NCI-H1105 treated with DMSO at 0.1 percent for 48 hours (cell line): ENCODE results near the gene ABLIM2.

Experiments used
- DNase-seq: peaks from one replicate; lab custom pipeline; 2025; lab: John Stamatoyannopoulos, UW

Gene ABLIM2

GRCh38 chr4:8158710-8159536, at the start of gene ABLIM2:
ABLIM2 (minus strand) TSS chr4:8158813; CDS start chr4:8158689, 124 bp downstream.
- peak; percentile 87 for DNase-seq

GRCh38 chr4:8207314-8207713, 48.7 kb upstream of the ABLIM2 start:
- DNase-seq = no peak

GRCh38 chr4:8205749-8206611, 47.4 kb upstream of the ABLIM2 start:
- peak; percentile 83 for DNase-seq

GRCh38 chr4:8205241-8205707, 46.7 kb upstream of the ABLIM2 start:
- DNase-seq = no peak

- no peak for DNase-seq
Observed at GRCh38 chr4:8204576-8205227, 46.1 kb upstream of the ABLIM2 start.

GRCh38 chr4:8203817-8204216, 45.2 kb upstream of the ABLIM2 start:
- DNase-seq = no peak

GRCh38 chr4:8203052-8203401, 44.4 kb upstream of the ABLIM2 start:
- DNase-seq = no peak

- no peak for DNase-seq
Observed at GRCh38 chr4:8202108-8203051, 43.8 kb upstream of the ABLIM2 start.

- no peak for DNase-seq
Observed at GRCh38 chr4:8201321-8201781, 42.7 kb upstream of the ABLIM2 start.

GRCh38 chr4:8200302-8200975, 41.8 kb upstream of the ABLIM2 start:
- no peak for DNase-seq

GRCh38 chr4:8199594-8200301, 41.1 kb upstream of the ABLIM2 start:
- no peak for DNase-seq

GRCh38 chr4:8198906-8199593, 40.4 kb upstream of the ABLIM2 start, which contains the start of gene SH3TC1:
SH3TC1 (plus strand) TSS chr4:8199290; CDS start chr4:8205195, 5,905 bp downstream.
- no peak for DNase-seq

GRCh38 chr4:8198206-8198905, 39.7 kb upstream of the ABLIM2 start:
- no peak for DNase-seq

- DNase-seq = no peak
Observed at GRCh38 chr4:8197521-8197920, 38.9 kb upstream of the ABLIM2 start.

GRCh38 chr4:8195841-8196458, 37.3 kb upstream of the ABLIM2 start:
- DNase-seq = no peak

- no peak for DNase-seq
Observed at GRCh38 chr4:8195431-8195830, 36.8 kb upstream of the ABLIM2 start.

- DNase-seq = no peak
Observed at GRCh38 chr4:8194306-8195242, 36.0 kb upstream of the ABLIM2 start.
